IPS-NIHi11 (cell line): ENCODE results near the gene ZNF92.
"Not testable (repeated sequence)": the region's sequence is repeated elsewhere in the genome, so short reads cannot be mapped to it uniquely, and the experiment has no call there.

ENCODE experiments used
- DNase-seq: peaks from one replicate; pipeline ENCODE4 v3.0.0; 2012; ENCODE audit warnings: mixed read lengths, low spot score

The ZNF92 gene

GRCh38 chr7:65373608-65374351, at the start of gene ZNF92:
Gene ZNF92 (plus strand): TSS chr7:65373855. CDS start chr7:65373998, 143 bp downstream.
- peak; percentile 94 for DNase-seq

GRCh38 chr7:65325793-65326432, 47.7 kb upstream of the ZNF92 start:
- no peak for DNase-seq

GRCh38 chr7:65338346-65338745, 35.3 kb upstream of the ZNF92 start:
- DNase-seq: no peak

GRCh38 chr7:65339257-65339656, 34.4 kb upstream of the ZNF92 start:
- DNase-seq: no peak

- no peak for DNase-seq
These were observed 30.7 kb upstream of the ZNF92 start for GRCh38 chr7:65342723-65343629.

DNA sequence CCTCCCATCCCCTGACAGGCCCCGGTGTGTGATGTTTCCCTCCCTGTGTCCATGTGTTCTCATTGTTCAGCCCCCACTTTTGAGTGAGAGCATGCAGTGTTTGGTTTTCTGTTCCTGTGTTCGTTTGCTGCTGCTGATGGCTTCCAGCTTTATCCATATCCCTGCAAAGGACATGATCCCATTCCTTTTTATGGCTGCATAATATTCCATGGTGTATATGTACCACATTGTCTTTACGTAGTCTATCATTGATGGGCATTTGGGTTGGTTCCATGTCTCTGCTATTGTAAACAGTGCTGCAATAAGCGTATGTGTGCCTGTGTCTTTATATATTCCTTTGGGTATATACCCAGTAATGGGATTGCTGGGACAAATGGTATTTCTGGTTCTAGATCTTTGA, 29.1 kb upstream of the ZNF92 start:
- DNase-seq: not testable (repeated sequence)

DNA sequence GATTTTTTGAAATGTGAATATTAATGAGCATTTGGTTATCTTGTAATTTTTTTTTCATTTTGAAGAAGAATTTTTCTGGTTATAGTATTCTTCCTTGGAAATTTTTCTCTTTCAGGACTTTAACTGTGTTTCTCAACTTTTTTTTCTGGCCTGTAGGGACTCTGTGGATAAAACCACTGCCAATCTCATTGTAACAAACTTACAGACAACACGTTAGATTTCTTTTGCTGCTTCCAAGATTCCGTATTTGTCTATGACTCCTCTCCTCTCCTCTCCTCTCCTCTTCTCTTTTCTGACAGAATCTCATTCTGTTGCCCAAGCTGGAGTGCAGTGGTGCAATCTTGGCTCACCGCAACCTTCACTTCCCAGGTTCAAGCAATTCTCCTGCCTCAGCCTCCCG, 19.4 kb upstream of the ZNF92 start:
- DNase-seq: no peak

- DNase-seq: no peak
These were observed 3.8 kb upstream of the ZNF92 start for GRCh38 chr7:65369843-65370242.

- no peak for DNase-seq
These were observed 2.2 kb upstream of the ZNF92 start for GRCh38 chr7:65371468-65371867.

- DNase-seq: no peak
These were observed 5.7 kb downstream of the ZNF92 start for GRCh38 chr7:65379318-65379717.

GRCh38 chr7:65381742-65382141, 8.1 kb downstream of the ZNF92 start:
- DNase-seq: no peak

DNA sequence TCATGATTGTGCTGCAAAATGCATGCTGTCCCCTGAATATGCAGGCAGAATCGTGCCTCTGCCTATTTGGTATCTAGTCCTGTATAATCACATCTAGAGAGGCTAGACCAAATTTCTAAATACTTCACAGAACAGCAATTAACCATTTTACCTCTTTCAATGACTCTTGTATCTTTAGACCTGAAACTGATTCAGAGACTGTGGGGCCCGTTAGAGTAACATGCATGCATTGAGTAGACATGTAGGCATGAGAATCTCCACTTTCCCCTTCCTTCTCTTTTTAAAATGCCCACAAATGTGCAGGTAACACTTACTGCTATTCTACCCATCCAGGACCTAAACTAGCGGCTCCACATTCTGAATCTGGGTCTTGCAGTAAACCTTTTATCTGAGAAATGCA, 8.8 kb downstream of the ZNF92 start:
- no peak for DNase-seq

GRCh38 chr7:65387891-65388290, 14.2 kb downstream of the ZNF92 start:
- DNase-seq: no peak

DNA sequence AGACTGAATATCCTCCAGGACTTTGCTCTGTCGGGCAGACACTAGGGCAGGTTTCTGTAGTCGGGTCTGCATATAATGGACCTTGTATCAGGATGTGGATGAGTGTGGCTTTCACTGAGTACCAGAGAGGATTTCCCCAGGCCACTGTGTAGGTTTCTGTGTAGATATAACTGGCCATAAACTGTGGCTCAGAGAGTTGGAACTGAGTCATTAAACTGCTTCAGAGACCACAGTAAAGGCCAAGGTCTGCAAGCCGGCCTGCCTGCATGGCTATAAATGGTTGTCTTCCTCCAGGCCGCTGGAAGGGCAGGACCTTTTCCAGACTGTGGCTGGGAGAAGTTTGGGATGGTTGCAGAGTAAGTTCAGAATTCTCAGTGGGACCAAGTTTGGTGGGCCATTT, 16.9 kb downstream of the ZNF92 start:
- DNase-seq: no peak

- no peak for DNase-seq
These were observed 24.1 kb downstream of the ZNF92 start for GRCh38 chr7:65397730-65398142.

DNA sequence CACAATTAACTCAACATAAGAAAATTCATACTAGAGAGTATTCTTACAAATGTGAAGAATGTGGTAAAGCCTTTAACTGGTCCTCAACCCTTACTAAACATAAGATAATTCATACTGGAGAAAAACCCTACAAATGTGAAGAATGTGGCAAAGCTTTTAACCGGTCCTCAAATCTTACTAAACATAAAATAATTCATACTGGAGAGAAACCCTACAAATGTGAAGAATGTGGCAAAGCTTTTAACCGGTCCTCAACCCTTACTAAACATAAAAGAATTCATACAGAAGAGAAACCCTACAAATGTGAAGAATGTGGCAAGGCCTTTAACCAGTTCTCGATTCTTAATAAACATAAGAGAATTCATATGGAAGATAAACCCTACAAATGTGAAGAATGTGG, 25.0 kb downstream of the ZNF92 start:
- not testable (repeated sequence) for DNase-seq

GRCh38 chr7:65399101-65399500, 25.4 kb downstream of the ZNF92 start:
- DNase-seq: not testable (repeated sequence)

GRCh38 chr7:65404020-65404419, 30.4 kb downstream of the ZNF92 start:
- peak; percentile 17 for DNase-seq

- DNase-seq: not testable (repeated sequence)
These were observed 33.1 kb downstream of the ZNF92 start for GRCh38 chr7:65406706-65407105.

DNA sequence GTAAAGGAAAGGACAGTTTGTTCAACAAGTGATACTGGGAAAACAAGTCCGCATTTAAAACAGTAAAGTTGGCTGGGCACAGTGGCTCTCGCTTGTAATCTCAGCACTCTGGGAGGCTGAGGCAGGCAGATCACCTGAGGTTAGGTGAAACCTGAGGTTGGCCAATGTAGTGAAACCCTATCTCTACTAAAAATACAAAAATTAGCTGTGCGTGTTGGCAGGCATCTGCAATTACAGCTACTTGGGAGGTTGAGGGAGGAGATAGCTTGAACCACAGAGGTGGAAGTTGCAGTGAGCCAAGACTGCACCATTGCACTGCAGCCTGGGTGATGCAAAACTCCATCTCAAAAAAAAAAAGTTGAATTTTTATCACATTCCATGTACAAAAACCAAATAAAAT, 35.7 kb downstream of the ZNF92 start:
- no peak for DNase-seq

GRCh38 chr7:65411249-65411648, 37.6 kb downstream of the ZNF92 start:
- DNase-seq: no peak

- DNase-seq: no peak
These were observed 49.0 kb downstream of the ZNF92 start for GRCh38 chr7:65422670-65423069.

DNA sequence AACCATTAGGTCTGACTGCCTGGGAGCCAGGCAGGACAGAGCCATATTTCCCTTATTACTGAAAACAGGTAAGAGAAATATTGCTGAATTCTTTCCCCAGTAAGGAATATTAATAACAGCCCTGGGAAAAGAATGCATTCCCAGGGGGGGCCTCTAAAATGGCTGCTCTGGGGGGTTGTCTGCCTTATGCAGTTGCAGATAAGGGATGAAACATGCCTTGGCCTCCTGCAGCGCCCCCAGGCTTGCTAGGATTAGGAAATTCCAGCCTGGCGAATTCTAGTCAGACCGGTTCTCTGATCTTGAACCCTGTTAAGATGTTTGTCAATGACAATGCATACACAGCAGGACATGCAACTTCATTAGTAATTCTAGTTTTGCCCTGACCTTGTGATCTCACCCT, 49.6 kb downstream of the ZNF92 start:
- not testable (repeated sequence) for DNase-seq
